ENCODE data around the gene DAAM2. TPM values are rescaled to one million over a fixed set of nuclear protein-coding genes. Genes with fewer than 3 reads are reported as not detected.

DAAM2 gene
- total RNA-seq, 4 donors from 2014 or later = 200 to 373 (median 270) TPM

DNA sequence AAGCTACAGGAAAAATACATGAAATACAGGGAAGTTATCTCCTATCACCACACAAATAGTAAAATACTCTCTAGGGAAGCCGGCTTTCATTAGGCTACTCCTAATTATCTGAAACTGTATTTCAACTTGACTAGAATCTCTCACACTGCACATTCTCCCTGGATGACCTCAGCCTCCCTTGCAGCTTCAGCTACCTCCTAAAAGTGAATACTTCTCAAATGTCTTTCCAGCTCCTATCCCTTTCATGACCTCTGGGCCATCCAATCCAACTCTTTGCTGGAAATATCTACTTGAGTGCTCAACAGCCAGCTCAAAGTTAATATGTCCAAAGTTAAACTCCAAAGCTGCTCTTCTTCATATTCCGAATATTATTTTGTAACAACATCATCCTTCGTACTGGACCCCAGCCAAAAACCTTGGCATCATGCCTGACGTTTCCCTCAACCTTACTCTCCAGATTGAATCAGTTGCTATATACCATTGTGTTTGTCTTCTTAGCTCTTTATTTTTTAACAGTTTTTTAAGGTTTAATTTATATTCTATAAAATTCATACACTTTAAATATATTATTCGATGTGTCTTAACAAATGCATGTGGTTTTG, 37.6 kb upstream of the DAAM2 start:
- Histone ChIP-seq H3K4me3 (no peak overlapping the region), H3K4me1 (peaks cover 0 to 33% (median 4%) of the 10 kb centered on the region in 3 donors), H3K9me3 (no peaks in the 10 kb centered on the region), H3K36me3 (no peaks in the 10 kb centered on the region), H3K27me3 (no peaks in the 10 kb centered on the region), H3K27ac (peak overlapping the region in 3 of 4 donors; percentile 40 to 56 (median 45))
- WGBS, 2 donors (ENCODE audit: low coverage in 1 of 2) = 45 to 47% methylated on average over 5 of the region's 5 CpGs
- TF ChIP-seq POLR2A (IDR thresholded peaks at IDR 0.05) (no peak), POLR2AphosphoS5 (IDR thresholded peaks at IDR 0.05) (no peak), EP300 (IDR thresholded peaks at IDR 0.05) (no peak)
- TF ChIP-seq, protein P1, sequence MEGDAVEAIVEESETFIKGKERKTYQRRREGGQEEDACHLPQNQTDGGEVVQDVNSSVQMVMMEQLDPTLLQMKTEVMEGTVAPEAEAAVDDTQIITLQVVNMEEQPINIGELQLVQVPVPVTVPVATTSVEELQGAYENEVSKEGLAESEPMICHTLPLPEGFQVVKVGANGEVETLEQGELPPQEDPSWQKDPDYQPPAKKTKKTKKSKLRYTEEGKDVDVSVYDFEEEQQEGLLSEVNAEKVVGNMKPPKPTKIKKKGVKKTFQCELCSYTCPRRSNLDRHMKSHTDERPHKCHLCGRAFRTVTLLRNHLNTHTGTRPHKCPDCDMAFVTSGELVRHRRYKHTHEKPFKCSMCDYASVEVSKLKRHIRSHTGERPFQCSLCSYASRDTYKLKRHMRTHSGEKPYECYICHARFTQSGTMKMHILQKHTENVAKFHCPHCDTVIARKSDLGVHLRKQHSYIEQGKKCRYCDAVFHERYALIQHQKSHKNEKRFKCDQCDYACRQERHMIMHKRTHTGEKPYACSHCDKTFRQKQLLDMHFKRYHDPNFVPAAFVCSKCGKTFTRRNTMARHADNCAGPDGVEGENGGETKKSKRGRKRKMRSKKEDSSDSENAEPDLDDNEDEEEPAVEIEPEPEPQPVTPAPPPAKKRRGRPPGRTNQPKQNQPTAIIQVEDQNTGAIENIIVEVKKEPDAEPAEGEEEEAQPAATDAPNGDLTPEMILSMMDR (IDR thresholded peaks at IDR 0.05) = no peak
- no peak for ATAC-seq

GRCh38 chr6:39755231-39755630, 36.9 kb upstream of the DAAM2 start:
- WGBS, 2 donors (ENCODE audit: low coverage in 1 of 2) = 62 to 91% methylated on average over 1 of the region's 1 CpG
- no peak for ATAC-seq
- Histone ChIP-seq H3K27ac (no peak overlapping the region), H3K4me1 (peaks cover 0 to 40% (median 7%) of the 10 kb centered on the region in 3 donors), H3K36me3 (no peaks in the 10 kb centered on the region), H3K27me3 (no peaks in the 10 kb centered on the region), H3K9me3 (no peaks in the 10 kb centered on the region), H3K4me3 (no peak overlapping the region)
- TF ChIP-seq EP300 (IDR thresholded peaks at IDR 0.05) (no peak), POLR2AphosphoS5 (IDR thresholded peaks at IDR 0.05) (no peak), POLR2A (IDR thresholded peaks at IDR 0.05) (no peak)
- TF ChIP-seq, protein P1 (IDR thresholded peaks at IDR 0.05) = no peak

DNA sequence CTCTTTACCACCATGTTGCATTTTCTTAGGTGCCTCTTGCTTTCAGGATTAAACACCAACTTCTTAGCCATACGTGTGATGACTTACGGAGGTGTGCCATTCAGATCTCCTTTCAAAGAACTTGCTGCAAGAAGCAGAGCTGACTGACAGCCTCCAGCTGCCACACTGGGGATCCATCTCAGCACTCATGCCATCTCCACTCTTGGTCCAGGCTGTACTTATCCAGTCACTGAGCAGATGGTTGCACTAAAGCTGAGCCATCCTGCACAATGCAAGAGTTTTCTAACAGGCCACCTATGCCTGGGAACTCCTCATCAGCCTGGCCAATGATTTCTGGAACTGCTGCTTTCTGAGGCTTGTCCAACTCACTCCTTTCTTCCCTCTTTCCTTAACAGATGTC, 35.6 kb upstream of the DAAM2 start:
- TF ChIP-seq POLR2AphosphoS5 (IDR thresholded peaks at IDR 0.05) = no peak
- TF ChIP-seq POLR2A (IDR thresholded peaks at IDR 0.05) = no peak
- no peak for TF ChIP-seq EP300 (IDR thresholded peaks at IDR 0.05)
- TF ChIP-seq, protein P1 (IDR thresholded peaks at IDR 0.05) = no peak
- no peaks in the 10 kb centered on the region for H3K27me3 ChIP-seq
- no peak for ATAC-seq
- no peaks in the 10 kb centered on the region for H3K36me3 ChIP-seq
- H3K4me1 ChIP-seq = peaks cover 0 to 53% (median 14%) of the 10 kb centered on the region in 3 donors
- no peak overlapping the region for H3K27ac ChIP-seq
- H3K9me3 ChIP-seq = no peaks in the 10 kb centered on the region
- no peak overlapping the region for H3K4me3 ChIP-seq
- 80 to 92% methylated on average over 1 to 2 of the region's 2 CpGs for WGBS, 2 donors (ENCODE audit: low coverage in 1 of 2)

GRCh38 chr6:39758905-39759605, 33.1 kb upstream of the DAAM2 start:
- Histone ChIP-seq H3K27ac (peak overlapping the region in 1 of 4 donors; percentile 39), H3K36me3 (no peaks in the 10 kb centered on the region), H3K4me3 (no peak overlapping the region), H3K4me1 (peaks cover 0 to 43% (median 14%) of the 10 kb centered on the region in 3 donors), H3K9me3 (no peaks in the 10 kb centered on the region), H3K27me3 (no peaks in the 10 kb centered on the region)
- WGBS, 2 donors (ENCODE audit: low coverage in 1 of 2) = 50 to 94% methylated on average over 2 of the region's 2 CpGs
- TF ChIP-seq EP300 (IDR thresholded peaks at IDR 0.05) (no peak), POLR2AphosphoS5 (IDR thresholded peaks at IDR 0.05) (no peak), POLR2A (IDR thresholded peaks at IDR 0.05) (no peak)
- TF ChIP-seq, protein P1 (IDR thresholded peaks at IDR 0.05) = no peak
- no peak for ATAC-seq
